Suppressor macrophage (primary cell): ENCODE measurements around the gene ZAP70.
"Not testable (repeated sequence)": the region's sequence is repeated elsewhere in the genome, so short reads cannot be mapped to it uniquely, and the experiment has no call there.

Experiments used
- DNase-seq, 4 experiments: peaks; one replicate each; pipeline ENCODE4 v3.0.0-alpha.2; 2020 to 2022

ZAP70 gene

DNA sequence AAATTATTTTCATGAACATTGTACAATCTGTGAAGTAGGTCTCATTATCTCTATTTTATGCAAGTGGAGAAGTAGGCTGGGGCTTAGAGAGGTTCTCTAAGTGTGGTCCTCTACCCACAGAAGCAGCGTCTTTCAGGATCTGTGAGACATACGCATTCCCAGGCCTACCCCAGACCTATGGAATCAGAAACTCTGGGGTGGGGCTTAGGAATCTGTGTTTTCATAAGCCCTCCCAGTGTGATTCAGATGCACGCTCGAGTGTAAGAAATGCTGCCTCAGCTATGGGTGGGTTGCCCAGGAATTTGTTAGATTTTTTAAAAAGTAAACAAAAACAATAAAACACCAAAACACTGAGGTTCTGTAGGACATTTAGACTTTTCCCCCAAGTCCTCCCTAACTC lies 14.8 kb upstream of the ZAP70 start:
- no peak for DNase-seq

DNA sequence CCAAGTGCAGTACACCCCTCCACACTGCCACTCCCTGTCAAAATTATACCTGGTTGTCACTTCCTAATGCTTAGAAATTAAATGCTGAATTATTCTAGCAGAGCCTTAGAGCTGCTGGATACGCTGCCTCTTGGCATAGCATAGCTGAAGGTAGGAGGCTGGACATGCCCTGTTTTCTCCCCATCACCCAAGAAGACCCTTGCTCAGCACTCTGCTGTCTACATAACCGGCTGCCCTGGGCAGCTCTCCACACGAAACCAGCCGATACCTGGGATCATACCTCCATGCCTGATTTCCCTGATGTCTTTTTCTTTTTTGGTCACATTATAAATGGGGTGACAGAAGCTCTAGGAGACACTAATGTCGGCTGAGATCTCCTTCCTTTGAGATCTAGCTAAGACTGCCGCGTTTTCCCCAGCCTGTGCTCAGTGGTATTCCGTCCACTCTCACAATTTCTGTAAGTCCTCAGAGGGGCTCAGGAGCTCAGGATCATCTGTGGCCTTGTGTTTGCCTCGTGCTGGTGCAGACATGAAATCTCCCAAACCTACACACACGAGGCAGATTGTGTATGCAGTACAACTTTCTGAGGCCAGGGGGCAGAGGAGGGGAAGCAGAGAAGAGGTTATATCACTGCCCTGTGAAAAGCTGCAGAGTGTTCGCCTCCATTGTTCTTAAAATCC lies 13.5 kb upstream of the ZAP70 start:
- DNase-seq: peak; percentile 78 to 86 (median 81)

DNA sequence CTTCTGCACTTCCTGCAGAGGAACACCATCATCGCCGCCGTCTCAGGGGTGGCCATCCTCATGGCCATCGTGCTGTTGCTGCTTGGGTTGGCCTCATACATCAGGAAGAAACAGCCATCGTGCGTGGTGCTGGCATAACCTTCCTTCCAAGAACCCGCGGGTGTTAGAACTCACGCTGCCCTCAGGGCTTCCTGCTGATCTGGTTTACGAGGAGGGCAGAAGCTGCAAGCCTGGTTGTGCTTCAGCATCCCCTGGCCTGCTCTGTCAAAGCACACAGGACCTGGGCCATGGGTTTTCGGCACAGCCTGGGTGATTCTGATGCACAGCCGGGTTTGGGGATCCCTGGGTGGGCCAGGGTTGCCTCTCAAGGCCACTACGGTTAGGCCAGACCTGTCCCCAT lies 12.2 kb upstream of the ZAP70 start:
- no peak for DNase-seq

DNA sequence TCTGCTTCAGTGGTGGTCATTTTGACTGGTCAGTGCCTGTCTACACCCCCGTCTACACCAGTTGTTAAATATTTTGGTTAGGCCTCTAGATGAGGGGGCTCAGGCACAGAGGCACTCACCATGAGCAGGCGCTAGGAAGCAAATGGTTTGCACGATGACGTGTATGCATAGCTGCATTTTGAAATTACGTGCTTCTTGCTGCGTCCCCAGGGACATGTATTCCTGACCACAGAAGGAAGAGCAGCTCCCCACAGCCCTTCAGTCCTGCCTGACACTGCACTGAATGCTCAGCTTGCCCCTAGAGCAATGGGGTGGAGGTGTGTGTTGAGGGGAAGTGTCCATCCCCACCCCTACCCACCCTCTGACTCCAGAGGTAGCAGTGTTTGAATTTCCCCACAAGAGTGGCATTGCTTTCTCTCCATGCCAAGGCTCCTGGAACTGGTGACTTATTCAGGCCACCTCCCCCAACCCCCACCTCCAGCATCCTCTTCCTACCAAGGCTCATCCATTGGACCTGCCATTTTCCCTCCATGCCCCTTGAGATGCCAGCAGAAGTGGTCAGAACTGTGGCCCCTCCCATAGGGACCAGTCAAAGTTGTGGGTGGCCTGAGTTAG lies 11.4 kb upstream of the ZAP70 start:
- no peak for DNase-seq

DNA sequence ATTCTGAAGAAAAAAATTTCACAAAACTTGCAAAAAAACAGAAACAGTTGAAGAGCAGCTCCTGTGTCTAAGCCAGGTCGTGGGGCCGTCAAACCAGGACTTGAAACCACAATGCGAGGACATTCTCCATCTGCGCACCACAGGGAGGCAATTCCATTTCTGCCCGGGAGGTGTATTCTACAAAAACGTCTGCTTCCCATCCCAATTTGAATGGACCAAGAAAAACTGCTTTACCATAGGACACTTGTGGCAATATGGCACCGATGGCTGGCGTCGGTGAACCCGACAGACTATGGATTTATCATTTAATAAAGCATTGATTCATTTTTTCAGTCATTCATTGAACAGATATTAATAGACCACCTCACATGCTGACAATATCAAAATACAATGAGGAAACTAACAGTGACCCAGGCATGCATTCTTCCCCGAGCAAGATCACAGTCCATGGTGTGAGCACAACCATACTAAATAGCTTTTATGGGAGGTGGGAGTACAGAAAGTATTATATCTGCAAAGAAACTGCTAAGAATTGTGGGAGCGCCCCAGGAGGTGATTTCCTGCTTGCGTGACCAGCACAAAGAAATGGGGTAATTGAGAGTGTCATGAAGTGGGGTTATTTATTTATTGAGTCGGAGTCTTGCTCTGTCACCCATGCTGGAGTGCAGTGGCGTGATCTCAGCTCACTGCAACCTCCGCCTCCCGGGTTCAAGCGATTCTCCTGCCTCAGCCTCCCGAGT lies 10.5 kb upstream of the ZAP70 start:
- no peak for DNase-seq

DNA sequence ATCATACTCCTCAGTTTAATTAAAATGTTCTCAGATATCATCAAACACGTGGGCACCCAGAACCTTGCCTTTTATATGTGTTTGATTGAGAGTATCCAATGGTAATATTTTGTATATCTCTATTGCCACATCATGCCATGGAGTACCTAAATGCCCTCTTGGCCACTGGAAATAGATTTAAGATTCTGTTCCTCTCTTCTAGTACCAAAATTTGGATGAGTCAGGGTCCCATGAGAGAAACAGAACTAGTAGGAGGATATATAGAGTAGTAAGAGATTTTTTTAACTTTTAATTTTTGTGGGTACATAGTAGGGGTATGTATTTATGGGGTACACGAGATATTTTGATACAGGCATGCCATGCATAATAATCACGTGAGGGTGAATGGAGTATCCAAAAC lies 9.6 kb upstream of the ZAP70 start:
- peak in 2 of 4 experiments; percentile 48 to 63 for DNase-seq

DNA sequence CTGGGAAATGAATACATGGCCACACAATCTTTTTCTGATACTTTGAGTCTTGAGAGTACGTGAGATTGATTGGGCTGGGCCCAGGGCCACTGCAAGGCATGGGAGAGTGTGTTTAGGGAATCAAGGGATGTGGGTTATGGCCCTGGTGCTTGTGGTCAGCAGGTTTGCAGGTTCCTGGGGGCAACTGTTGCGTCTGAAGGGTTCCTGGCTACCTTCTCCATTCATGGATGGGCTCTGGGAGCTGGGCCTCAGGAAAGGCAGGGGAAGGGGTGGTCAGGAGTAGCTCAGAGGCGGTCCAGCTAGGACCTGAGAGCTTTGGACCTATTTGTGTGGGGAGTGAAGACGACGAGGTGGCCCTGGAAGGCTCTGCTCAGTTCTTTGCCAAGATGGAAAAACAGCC lies 8.4 kb upstream of the ZAP70 start:
- DNase-seq: no peak

DNA sequence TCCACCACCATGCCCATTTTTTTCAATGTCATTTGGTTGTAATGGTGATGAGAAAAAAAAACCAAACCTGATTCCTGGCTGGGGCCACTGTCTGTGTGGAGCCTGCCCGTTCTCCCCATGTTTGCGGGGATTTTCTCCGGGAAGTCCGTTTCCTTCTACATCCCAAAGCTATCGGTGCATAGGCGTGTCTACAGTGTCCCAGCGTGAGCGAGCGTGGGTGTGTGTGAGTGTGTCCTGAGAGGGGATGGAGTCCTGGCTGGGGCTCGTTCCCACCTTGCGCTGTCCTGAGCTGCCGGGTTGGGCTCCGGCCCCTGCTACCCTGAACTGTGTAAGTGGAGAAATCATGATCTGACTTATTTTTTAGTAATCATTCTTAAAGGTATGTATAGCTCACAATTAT lies 7.3 kb upstream of the ZAP70 start:
- no peak for DNase-seq

DNA sequence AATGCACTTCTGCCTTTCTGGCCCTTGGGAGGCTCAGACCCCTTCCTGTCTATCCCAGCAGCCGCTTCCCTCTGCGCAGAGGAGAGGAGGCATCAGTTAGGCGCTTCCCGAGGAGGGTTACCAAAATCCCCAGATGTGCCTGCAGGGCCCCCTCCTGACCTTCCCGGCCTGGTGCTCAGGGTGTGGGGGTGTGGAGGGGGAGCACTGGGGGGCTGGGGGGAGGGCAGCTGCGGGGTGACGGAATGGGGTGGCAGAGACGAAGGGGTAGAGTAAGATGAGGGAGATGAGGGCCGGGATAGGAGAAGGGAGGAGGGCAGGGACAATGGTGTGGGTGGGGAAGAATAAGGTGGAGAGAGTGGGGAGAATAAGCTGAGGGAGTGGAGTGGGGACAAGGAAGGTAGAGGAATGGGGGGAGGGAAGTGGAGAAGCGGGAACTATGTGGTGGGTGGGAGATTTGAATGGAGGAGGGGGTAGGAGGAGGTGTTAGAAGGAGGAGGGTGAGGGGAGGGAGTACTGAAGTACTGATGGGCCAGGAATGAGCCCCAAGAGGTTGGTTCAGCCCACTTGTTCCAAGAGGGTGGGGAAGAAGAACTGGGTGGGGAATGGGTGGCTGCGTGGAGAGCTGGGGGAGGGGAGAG lies 6.5 kb upstream of the ZAP70 start:
- no peak for DNase-seq

DNA sequence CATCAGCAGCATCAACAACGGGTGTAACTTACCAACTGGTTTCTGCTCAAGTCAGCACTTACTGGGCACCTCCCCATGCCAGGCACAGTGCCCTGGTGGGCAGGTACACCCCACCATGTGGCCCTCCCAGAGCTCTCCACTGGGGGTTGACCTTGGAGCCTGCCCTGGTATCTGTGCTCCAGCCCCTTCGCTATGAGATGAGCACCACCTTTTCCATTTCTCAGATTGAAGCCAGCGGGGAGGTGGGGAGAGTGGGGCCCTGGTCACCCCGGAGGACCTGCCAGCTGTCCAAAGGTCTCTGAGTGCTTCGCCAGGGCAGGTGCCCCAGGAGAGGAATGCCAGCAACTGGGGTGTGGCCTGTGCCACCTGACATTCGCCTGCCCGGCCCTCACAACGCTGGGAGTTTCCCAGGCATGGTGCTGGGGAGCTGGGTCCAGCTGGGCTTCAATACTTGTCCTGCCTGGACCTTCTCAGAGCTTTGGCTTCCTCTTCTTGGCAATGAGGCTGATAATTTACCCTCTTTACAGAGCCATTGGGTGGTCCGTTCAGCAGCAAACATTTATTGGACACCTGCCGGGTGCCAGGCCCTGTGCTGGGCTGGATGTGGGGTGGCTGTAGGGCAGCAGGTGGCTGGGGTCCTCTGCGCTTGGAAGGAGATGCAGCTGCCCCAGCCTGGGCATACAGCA lies 5.9 kb upstream of the ZAP70 start:
- DNase-seq: no peak

DNA sequence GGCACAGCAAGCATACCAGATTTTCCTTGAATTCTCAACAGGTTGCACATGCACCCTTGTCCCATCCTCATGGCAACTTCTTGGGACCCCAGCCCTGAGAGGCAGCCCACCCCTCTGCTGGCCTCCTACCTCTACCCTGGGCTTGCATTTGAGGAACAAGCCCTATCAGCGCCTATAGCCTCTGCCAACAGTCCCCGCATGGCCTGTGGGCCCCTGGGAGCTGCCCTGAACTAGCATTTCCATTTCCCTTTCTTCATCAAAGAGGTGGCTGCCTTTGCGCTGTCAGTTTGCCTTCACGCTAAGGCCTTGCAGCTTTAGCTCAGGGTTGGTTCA lies 5.4 kb upstream of the ZAP70 start:
- no peak for DNase-seq

DNA sequence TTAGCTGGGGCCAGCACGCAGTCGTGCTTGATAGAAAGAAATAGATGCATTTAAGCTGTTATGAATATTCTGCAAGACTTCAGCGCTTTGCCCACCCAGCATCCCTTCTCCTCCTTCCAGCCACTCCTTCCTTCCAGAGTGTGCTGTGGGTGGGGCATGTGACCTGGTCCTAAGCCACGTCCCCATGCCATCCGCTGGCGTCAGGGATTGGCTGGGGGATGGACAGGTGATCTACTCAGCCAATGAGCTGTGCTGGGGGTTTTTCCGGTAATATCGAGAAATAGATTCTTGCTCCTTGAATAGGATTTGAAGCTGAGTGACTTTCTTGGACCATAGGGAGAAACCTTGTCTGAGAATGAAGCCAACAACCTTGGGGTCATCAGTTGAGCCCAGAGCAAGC lies 4.8 kb upstream of the ZAP70 start:
- no peak for DNase-seq

DNA sequence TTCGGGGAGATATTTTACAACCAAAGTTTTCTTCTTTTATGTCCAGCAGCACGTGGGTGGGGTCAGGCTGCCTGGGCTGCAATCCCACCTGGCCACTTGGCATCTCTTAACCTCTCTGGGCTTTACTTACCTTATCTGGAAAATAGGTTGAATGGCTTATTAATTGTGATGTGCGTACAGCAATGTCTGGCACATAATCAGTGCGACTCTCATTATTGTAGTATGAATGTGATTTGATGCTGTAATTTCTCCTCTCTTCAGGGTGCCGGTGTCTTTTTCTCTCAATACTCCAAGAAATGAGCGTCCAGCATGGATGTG lies 2.0 kb upstream of the ZAP70 start:
- no peak for DNase-seq

DNA sequence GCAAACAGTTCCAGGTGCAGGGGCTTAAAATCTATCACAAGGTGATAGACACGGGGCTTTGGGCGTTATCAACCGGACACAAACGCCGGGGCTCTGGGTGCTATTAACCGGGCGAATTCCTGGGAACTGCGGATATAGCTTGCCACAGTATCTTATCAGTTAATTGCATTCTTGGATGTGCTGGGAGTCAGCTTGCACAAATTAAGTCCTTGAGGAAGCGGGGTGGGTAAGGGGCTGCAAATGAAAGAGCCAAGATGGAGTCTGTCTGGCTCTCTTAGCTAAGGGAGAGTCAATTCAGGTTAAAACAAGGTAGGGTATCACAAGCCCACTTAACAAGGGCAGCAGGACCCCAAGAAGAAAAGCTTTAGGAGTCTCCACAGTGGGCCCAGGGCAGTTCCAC lies 1.2 kb upstream of the ZAP70 start:
- DNase-seq: not testable (repeated sequence)

DNA sequence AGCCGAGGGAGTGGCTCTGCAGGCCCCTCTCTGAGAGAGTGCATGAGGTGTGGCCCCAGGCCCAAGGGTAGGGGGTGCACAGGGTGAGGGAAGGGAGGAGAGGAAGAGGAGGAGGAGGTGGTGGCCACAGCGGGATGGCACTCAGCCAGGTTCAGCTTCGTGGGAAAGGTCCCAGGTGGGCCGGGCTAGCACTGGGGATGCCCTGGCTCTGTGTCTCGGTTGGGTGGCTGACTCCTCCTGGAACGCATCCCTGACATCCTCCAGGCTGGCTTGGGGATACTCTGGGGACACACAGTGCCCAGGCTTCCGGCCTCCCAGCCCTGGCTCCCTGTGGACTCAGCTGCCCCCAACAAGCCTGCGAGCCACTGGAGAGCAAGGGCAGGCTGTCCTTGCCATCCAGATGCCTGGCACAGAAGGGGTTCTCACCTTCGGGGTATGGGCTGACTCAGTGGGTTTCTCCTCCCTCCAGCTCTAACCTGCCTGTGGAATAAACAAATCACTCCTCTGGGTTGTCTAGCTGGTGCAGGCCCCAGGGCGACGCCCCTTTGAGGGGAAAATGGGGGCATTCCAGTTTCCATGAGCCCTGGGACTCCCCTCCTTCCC lies 582 bp upstream of the ZAP70 start:
- DNase-seq: no peak

DNA sequence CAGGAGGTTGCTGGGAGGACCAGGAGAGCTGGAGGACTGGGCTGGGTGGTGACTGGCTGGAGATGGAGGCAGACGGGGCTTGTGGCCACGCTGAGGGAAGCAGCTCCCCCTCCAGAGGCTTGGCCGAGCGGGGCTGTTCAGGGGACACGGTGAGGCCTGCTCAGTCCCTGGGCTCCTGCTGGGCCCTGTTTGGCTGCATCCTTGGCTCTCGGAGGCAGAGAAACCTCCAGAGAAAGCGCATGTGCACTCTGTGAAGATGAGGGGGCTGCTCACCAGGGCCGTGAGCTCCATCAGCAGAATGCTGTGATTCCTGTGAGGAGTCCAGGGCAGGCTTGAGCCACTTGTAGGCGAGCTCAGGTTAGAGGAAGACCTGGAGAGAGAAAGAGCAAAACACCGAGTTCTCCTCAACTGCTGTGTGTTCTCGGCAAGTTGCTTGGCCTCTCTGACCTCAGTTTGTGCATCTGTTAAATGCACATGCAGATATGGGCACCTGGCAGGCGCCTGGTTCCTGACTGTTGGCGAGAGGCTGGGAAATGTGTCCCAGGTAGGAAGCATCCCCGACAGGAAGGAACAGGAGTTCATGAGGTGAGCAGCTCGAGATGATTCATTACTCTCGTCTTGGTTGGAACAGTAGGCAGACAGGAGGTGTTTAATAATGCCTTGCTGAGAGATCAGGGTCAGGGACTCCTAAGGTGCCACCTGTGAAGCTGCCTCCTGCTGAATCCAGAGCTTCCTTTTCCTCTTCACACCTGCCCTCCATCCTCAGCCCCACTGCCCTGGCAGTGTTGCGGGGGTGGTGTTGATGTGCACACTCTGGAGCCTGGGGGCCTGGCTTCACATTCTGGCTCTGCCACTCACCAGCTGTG lies 941 bp downstream of the ZAP70 start:
- no peak for DNase-seq

DNA sequence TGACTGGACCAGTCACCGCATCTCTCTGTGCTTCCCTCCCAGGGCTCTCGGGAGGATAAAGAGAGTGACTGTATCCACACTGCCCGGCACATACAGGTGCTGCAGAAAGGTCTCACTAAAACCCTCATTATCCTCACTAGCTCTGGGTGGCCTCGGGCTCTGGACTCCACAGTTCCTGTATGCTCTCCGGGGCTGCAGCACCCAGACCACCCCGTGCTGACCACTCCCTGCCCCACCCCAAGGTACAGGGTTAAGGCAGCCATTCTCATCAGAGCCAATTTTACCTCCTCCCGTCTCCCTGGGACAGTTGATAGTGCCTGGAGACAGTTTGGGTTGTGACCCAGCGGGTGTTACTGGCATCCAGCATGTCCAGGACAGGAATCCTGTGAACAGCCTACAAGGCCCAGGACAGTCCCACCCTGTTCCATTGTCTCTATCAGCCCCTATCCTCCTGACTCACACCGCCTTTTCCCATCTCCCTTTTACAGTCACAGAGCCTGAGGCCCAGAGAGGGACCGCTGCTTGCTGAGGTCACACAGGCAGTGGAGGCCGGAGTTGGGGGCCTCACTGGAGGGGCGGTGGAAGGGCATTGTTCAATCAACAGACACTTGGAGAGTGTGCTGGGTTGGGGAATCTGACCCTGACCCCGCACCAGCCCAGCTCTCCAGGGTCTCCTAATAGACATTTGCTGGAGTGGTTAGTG lies 1.7 kb downstream of the ZAP70 start:
- no peak for DNase-seq

DNA sequence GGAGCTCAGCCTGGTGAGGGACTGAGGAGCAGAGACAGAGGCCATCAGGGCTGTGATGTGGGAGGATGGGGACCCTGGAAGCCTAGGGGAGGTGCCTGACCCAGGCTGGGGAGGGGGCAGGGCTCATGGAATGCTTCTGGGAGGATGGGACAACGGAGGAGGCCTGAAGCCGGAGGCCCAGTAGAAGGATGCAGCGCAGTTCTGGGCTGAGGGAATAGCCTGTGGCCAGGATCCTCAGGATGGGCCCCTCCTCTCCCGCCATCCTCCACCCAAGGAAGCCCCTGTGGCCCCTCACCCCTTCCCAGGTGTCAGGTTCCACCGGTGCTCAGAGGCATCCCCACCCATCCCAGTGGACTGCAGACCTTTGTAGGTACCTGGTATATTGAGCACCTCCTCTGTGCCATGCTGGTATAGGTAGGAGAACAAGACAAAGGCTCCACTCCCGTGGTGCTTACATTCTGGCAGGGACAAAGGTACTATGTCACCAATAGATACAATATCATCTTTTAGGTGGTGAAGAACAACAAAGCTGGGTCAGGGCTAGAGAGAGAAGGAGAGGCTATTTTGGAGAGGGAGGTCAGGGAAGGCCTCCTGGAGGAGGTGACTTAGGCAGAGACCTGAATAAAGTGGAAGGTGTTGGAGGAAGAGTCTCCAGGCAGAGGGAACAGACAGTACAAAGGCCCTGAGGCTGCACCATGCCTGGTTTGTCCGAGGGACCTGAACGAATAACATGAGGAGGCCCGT lies 2.7 kb downstream of the ZAP70 start:
- DNase-seq: no peak

DNA sequence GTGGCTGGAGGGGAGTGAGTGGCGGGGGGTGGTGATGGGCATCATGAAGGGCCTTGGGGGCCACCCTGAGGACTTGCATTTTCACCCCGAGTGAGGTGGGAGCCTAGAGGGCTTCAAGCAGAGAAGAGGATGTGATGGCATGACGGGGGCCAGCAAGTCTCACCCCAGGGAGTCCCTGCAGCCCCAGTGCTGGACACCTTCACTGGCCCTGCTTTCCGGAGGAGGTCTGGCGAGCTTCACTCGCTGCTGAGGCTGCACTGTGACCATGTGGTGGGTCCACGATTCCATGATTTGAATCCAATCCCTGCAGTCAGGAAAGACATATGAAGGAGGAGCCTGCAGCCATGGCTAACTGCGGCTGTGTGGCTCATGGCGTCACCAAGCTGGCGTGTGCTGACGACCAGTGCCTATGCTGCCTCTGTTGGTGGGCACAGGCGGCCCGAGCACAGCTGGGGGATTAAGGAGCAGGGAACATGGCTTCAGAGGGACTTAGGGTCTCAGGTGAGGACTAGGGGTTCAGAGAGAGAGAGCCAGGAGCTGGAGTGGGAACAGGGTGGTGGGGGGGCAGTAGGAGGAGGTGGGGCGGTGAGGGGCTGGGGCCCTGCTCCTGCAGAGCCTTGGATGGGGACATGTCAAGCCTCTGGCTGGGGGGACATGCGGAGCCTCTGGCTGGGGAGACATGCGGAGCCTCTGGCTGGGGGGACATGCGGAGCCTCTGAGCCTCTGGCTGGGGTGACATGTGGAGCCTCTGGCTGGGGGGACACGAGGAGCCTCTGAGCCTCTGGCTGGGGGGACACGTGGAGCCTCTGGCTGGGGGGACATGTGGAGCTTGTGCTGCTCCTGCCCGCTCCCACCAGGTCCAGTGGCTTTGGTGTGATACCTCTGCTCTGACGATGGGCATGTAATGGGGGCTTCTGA lies 3.6 kb downstream of the ZAP70 start:
- no peak for DNase-seq
